ENCODE results near the gene KDSR. TPM values are rescaled to one million over a fixed set of nuclear protein-coding genes. Genes with fewer than 3 reads are reported as not detected.

KDSR gene
- total RNA-seq, 1 experiment from 2014 or later, result 29.1 TPM

DNA sequence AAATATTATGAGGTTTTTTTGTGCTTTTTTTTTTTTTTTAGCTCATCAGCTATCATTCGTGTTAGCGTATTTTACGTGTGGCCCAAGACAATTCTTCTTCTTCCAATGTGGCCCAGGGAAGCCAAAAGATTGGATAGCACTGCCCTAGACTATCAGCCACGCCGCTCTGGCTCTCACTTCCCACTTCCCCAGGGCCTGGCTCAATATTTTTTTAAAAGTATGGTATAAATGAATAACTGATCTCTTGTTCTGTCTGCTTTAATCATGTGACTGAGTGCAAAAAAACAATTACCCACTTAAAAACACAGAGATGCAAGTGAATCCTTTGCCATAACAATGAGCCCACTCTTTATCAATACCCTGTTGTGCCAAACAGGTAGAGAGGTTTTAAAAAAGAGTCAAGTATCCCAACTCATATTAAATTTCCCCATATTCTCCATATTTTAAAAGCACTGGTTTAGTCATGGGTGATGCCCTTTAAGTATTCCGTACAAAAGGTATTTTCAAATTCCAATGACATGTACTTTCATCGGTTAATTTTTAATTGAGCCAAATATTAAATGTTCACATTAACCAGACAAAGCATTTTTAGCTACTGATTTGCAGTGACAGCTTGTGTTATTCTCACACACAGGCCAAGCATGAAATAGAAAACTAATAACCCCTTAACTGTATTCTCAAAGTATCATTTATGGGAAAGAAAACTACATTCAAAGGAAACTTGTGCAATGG lies 60.0 kb downstream of the KDSR start:
- DNase-seq (ENCODE audit: low spot score), result no peak

DNA sequence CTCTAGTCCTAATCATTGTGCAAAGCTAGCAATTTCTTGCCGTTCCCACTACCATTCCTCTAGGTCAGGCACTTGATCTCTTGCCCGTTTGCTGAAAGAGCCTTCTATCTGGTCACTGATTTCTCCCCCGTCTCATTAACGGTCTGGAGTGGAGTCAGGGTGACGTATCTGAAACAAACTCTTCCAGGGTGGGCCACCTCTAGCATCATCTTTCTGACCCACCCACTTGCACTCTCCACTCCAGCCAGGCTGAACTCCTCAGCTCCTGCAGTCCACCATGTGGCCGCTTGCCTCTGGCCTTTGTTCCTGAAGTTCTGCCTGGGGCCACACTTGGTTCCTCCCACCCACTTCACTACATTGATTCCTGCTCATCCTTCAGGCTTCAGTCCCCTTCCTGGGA lies 60.8 kb downstream of the KDSR start:
- no peak for DNase-seq (ENCODE audit: low spot score)

DNA sequence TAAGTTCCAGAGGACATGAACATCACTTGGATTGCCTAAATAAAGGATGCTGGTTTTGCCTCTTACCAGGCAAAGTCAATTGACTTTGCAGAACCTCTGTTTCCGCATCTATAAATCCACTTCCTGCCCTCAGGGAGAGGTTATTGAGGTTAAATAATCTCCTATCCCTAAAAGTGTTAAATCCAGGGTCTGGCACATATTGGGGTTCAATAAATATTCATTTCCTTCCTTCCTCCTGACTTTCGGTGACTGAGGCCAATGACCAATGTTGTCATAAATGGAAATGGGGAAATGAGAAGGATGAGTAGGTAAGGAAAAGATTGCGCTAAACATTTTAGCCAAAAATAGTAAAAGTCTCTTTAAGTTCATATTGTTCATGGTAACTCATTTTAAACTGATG lies 63.5 kb downstream of the KDSR start:
- no peak for DNase-seq (ENCODE audit: low spot score)

DNA sequence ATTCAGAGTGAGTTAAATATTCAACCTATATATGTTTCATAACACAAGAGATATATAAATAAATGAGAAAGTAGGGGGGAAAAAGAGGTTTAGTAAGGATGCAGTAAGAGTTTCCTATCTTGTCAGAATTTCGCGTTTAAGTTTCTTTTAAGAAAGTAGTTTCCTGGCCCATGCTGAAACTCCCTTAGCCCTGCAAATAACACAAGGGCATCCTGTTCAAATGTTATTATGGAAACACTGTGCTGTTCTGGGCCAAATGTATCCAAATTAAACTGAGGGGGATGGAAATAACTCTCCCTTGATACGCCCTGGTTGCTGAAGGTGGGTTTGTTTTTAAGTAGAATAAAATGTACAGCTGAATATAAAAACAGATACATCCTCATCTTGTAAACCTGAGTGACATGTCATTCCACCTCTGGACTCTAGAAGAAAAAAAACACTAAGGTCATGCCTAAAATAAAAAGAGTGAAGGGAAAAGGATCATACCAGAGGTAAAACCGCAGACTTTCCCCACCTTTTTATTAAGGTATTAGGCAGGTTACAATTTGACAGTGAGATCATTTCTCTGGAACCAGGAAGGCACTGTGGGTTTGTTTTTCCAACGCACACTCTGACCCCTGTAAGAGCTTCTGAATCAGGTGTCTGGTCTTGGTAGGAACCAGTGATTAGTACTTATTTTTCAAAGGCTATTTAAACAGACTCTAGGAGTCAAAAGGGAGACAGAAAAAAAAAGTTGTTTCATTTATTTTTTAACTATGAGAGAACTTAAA lies 64.2 kb downstream of the KDSR start:
- DNase-seq (ENCODE audit: low spot score), result no peak

DNA sequence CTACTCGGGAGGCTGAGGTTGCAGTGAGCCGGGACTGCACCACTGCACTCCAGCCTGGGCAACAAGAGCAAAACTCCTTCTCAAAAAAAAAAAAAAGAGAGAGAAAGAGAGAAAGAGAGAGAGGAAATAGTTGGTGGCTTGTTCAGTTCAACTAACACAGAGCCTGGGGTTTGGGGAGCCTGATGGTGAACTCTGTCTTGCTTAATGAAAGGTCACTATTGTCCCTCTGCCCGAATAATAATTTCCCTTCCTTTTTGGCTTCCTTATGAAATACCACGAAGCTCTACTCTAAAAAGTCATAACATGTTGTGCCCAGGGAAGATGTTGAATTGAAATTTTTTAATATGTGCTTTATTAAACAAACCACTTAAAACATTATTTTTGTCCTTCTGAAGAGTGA lies 64.8 kb downstream of the KDSR start:
- no peak for DNase-seq (ENCODE audit: low spot score)

DNA sequence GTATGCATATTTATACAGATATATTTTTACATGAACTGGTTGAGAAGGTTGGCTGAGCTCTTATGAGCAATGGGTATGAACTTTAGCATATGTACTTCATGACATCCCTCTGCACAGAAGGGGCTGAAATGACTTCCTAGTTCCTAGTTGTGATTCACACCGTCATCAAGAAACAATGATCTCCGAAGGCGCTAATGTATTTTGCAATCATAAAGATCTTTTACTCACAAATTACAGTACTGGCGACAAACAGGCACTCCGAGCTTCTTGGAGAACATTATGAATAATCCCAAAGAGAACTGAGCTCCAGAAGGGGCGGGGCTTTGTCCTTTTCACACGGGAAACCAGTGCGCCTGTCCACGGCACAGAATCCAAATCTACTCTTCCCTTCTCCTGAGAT lies 65.6 kb downstream of the KDSR start:
- DNase-seq (ENCODE audit: low spot score), result no peak

DNA sequence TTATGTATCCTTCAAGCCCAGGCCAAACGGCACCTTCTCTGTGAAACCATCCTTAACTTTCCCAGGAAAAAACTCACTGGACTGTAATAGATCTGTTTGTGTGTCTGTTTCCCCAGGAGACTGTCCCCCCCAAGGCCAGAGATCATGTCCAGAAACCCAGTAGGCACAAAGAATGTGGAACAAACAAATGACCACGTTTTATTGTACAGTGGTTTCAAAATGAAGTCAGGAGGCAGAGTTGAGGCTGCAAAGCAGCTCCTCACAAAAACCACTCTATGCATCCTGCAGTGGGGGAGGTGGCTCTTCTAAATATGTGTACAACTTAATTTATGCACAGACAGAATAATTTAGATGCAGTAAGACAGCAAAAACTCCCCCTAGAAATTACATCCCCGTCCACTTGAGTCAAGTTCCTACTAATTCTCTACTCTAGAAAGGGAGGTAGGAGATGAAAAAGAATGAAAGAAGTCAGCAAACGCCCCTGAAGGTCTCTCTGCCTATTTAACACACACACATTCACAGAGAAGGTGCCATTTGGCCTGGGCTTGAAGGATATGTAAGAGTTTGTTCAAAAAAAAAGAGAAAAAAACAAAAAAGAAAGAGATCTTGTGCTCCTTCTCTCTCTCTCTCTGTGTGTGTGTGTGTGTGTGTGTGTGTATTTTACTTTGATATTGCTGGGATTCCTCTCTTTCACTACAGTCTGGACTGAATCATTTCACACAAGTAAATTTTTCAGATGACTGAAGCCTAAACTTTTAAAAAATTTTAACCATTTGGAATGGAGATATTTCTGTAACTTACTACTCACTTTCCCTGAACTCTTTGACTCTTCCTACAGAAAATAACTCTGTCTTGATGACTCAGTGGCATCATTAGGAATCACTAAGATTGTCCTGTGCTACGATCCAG lies 66.9 kb downstream of the KDSR start:
- no peak for DNase-seq (ENCODE audit: low spot score)

DNA sequence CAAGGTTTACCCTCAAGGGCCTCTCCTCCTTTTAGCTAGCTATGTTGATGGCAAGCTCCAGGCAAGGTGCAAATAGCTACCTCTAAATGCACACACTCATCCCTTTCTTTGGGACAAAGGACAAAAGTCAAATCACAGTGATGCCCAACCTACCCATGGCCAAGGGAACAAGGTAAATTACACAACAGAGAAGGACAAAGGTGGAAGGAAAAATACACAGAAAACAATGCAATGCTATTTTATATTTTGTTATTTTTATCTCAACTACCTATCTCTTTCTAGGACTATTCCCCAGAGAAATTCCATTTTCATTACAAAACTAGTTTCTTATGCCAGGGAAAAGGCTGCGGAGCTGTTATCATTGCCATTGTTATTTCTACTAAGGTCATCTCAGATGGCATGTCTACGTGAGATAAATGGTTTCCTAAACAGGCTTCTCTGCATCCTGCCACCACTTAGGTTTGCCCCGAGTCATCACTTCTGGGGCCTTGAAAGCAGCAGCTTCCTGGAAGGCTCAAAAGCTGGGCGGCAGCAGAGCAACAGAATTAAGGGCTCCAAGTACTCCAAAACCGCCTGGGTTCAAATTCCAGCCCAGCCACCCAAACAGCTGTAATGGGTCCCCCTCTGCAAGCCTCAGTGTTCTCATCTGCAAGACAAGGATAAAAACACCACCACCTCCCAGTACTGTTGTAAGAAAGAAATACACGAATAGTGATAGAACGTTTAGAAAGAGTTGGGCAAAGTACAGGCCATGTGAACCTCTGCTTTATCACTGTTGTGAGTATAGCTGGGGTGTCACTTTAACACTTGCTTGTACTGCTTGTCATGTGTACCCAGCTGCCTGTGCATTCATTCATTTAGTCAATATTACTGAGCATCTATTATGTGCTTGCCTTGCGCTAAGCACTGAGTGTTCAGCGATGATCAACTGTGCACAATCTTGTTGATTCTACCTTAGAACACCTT lies 68.3 kb downstream of the KDSR start:
- no peak for DNase-seq (ENCODE audit: low spot score)

DNA sequence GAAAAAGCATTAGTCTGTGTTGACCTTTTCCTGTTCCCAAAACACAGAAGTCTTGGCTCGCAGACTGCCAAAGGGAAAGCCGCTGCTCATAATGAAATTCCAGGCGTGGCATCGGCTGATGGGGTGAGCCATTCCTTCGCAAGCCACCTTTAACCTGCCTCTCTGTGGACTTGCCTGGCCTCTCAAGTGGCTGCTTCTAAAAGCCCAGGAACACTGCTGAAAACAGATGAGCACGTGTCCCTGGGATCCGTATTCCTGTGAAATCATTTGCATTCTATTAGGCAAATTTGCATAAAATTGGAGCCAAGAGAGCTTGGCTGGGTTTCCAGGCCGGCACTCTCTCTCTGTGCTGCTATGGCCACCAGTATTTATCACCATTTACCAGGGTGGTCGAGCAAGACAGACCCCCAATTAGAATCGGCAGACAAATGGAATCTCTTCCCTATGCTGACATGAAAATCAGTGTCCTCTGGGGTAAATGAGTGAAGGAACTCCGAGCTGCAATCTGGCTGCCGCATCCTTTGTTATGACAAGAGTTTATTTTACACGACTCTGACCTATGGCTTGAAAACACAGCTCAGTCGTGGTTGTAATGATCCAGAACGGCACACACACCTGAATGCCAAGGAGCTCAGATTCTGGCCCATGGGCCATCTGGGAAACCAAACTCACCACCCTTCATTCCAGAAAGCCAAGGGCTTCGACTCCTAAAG lies 69.2 kb downstream of the KDSR start:
- no peak for DNase-seq (ENCODE audit: low spot score)

DNA sequence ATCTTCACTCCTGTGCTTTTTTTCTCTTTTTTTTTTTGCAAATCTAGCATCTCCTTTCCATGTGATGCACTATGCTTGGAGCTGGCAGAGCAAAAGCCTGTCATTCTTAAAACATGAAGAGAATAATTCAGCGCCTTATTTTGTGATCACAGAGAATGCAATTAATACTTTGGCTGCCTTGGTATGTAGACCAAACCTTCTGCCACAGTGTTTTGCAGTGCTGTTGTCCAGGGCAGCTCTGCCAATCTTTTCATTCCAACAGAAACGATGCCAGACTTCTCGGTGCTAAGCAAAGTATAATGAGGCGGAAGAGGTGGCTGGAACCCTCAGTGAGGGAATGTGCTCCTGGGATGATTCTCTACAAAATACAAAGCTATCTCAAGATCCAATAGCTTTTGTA lies 73.1 kb downstream of the KDSR start:
- DNase-seq (ENCODE audit: low spot score), result no peak

DNA sequence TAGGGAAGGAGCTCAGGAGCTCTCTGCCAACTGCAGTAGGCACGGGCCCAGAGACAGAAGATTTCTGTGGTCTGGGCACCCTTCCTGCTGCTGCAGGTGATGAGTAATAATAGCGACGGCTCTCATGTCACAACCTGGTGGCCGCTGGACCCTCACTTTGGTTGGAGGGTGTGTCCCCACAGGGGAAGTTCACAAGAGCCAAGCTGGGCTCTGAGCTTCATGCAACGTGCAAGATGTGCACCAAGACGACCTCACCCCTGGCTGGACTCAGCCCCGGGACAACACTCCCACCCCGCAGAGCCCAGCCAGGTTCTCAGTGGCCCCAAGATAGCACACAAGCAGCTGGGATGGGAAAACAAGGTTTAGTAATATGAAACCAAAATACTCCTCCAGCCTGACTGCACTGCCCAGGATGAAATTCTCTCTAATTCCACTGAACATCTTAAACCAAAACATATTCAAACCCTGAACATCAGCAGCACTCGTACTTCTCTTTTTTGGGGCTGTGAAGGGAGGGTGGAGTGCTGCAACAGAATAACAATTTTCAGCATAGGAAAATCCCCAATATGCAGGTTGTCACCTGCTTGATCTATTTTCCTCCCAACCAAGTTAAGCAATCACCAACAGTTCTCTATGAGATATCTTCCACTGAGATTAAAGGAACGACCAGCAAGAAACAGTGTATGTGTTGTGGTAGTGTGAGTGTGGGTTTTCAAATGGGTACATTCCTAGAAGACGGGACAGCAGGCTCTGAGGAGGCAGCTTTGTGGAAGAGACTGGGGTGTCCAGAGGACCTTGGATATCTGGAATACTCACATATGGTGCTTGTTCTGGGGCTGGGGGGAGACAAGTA lies 73.9 kb downstream of the KDSR start:
- no peak for DNase-seq (ENCODE audit: low spot score)

DNA sequence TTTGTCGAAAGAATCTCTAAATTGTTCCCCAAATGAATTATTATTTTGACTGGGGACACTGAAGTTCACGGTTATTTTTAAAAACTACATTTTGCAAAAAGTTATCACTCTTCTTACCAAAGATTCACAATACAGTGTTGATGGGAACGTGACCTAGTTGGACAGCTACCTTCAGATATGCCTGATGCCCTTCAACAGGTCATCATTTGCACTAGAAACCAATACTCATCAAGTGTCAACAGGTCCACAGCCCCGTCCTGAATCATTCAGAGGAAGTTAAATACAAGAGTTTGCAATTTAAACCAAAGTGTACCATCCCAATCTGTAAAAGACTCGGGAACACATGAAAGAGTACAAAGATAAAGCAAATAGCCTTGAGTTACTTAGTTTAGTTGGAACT lies 75.7 kb downstream of the KDSR start:
- DNase-seq (ENCODE audit: low spot score), result no peak

DNA sequence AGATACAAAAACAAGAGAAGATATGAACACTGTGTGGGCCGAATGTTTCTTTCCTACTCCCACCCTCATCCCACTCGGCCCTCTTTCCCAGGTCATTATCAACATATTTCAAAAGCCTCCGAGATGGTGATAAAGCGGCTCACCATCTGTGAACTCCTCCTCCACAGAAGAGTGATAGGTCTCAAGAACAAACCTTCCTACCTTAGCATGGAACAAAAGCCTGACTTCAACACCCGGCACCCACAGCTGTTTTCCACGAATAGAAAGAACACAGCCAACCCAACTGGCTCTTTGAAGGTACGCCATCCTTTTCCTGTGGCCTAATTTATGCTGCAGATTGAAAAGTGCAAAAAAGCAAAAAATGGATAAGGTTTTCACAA lies 76.2 kb downstream of the KDSR start:
- no peak for DNase-seq (ENCODE audit: low spot score)

DNA sequence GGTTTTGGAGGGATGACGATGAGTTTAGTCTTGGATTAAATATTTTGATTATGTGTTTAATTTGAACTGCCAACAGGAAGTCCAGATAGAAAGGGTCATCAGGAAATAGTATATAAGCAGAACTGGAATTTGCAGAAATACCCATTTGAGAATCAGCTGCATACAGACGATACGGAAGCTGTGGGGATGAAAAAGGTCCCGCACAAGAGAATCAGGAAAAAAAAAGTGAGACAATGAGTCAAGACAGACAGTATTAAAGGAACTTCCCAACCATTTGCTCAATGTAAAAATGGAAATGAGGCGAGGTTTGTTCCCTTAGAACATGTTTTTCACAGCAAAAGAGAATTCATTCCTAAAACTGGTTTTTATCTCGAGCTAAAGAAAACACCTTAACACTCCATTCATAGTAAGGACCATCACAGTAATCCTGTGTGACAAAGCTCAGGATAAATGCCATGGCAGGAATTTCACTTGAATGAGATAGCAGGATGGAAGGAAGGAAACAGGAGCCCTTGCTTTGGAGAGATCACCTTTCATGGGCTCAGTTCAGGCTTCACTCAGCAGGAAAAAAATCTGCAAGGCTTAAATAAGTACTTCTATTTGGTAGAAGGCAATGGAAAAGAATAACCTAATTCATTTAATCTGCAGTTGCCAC lies 76.7 kb downstream of the KDSR start:
- no peak for DNase-seq (ENCODE audit: low spot score)

DNA sequence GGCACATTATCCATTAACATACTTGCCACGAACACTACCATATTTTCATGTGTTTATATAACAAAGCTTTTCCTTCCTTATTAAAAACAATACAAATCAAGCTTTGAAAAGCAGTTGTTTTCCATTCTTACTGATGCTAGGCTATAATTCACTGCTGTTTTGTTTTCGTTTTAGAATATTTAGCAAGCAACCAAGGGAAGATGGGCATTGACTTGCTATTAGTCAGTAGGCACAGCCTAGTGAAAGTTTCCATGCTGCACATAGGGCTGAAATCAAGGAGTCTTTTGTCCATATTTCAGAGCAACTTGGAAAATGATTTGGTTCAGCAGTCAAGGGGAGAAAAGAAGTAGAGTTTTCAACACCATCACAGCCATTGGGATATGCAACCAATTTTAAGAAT lies 78.7 kb downstream of the KDSR start:
- DNase-seq (ENCODE audit: low spot score), result no peak

DNA sequence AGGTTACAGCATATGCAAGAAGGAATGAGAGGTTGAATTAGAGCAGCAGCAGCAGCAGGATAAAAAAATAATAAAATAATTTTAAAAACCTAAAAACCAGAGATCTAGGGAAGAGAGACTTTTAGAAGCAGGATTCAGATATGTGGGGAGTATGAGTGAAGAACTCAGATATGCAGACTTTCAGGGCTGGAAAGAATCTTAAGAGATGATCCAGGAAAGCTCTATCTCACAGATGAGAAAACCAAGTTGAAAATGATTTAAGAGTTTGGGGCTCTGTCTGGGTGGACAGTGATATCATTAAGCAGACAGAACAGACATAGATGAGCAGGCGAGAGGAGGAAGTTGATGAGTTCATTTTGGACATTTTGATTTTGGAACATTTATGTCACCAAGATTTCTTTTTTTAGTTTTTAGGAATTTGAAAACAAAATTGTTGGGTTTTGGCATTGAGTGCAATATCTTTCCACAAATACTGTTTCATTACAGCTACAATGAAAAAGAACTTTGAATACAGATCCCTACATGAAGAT lies 79.2 kb downstream of the KDSR start:
- no peak for DNase-seq (ENCODE audit: low spot score)

DNA sequence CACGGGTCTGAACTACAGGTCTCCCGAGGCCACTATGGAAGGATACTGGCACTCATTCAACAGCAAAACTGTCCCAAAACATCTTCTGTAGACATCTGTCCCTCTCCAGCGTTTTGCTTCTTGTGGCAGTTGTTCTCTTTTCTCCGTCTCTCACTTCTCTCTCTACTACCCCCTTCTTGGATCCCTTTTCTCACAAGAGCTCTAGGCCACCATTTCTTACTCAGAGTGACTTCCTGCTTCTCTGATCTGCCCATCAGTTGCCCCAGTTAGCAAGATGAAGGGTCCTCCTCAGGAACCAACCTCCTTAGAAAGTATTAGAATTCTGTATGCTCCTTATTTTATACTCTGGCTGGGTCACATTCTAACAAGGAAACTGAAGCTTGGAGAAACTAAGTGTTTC lies 80.1 kb downstream of the KDSR start:
- DNase-seq (ENCODE audit: low spot score), result no peak

DNA sequence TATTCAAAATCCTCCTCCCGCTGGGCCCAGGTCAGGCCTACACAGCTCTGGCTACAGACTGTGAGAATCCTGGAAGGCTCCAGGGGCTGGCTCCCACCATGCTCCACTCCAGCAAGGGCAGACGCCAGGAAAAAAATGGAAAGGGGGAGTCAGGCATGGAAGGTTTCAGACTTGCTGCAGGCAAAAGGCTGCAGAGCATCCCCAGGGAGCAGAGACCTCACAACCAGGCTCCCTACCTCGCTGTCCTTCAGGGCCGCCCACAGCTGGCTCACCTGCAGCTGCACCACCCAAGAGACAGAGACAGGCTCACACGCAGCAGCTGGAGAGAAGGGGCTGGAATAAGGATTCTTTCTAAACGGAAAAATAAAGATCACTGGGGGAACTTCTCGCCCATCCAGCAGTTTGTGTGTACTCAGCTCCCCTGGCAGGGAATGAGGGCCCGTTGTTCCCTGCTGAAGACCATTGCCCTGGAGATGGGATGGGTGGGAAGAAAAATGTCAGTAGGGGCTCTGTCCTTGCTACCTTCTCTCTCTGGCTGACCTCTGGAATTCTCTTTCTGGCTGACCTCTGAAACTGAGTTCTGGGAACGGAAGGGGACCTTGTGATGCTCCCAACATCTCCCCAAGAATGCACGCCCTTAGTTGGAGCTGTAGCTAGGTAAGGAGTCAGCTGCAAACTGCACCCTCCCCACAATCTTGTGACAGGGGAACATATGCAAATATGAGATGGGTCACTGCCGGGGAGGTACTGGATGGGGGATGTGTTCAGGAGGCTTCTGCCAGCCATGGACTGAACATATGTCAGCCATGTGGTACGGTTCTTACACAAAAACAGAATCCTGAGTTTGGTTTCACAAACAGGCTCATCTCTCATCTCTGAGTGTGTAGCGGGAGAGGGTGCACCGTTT lies 81.9 kb downstream of the KDSR start:
- DNase-seq (ENCODE audit: low spot score), result no peak

Data from H4 (cell line).